A549 (cell line): ENCODE results near the gene ROBO1. TPM values are rescaled to one million over a fixed set of nuclear protein-coding genes. Genes with fewer than 3 reads are reported as not detected.

Experiments
- ATAC-seq, 2 experiments: fragments of 200-7000 bp in 1 of 2; fragments of >200 bp in 1 of 2; cut with Nextera tagmentation in 1 of 2; cut with Tn5 transposase in 1 of 2; 3 replicates each; pipeline versions ENCODE4 v1.8.0 to v1.9.1; 2018 to 2020; ENCODE audit warnings: mild to moderate bottlenecking in 1 of 2, moderate library complexity in 1 of 2
- CTCF ChIA-PET: fragments of 300-600 bp; sonication (Branson Sonifier 250); formaldehyde crosslinking; extraction: SDS; loops from one replicate; lab custom pipeline; 2021; ENCODE audit warnings: antibody characterized with exemption, inconsistent platforms; lab: Yijun Ruan, JAX
- POLR2A ChIA-PET: fragments of 350-600 bp; formaldehyde crosslinking; extraction: SDS; loops from one replicate; lab custom pipeline; 2021; ENCODE audit warnings: antibody characterized with exemption, inconsistent platforms; lab: Yijun Ruan, JAX
- DNase-seq, 2 experiments: peaks; one replicate each; pipeline versions ENCODE4 v3.0.0 to v3.0.0-alpha.2; 2011 to 2016; ENCODE audit warnings: low read depth in 1 of 2, low spot score in 1 of 2
- FAIRE-seq: peaks from 2 replicates; lab custom pipeline; 2011; peaks lifted over from hg19 to GRCh38; lab: Jason Lieb, UNC
- H3K27ac ChIP-seq, 2 experiments: fragments of >200 bp; sonication (Bioruptor Twin); formaldehyde crosslinking; 3 replicates each; pipeline ENCODE4 v1.5.1; 2016 to 2017
- H3K4me1 ChIP-seq: fragments of >200 bp; sonication (Bioruptor Twin); formaldehyde crosslinking; 3 replicates; pipeline ENCODE4 v1.6.1; 2016
- H3K4me2 ChIP-seq: fragments of >200 bp; sonication (Bioruptor Twin); formaldehyde crosslinking; 3 replicates; pipeline ENCODE4 v1.6.1; 2016
- H3K4me3 ChIP-seq: fragments of >200 bp; sonication (Bioruptor Twin); formaldehyde crosslinking; 3 replicates; pipeline ENCODE4 v1.5.1; 2016
- H3K9me3 ChIP-seq: fragments of >200 bp; sonication (Bioruptor Twin); formaldehyde crosslinking; 3 replicates; pipeline ENCODE4 v1.6.1; 2016
- BHLHE40 ChIP-seq: IDR thresholded peaks from 2 replicates; pipeline ENCODE4 v1.6.1; 2012; ENCODE audit warnings: low read depth, low read length, inconsistent platforms
- CHD4 ChIP-seq: fragments of 200-600 bp; sonication (generic); IDR thresholded peaks from 2 replicates; pipeline ENCODE4 v1.6.1; 2016; ENCODE audit warnings: antibody characterized with exemption, mild to moderate bottlenecking, borderline replicate concordance
- CTCF ChIP-seq: fragments of >200 bp; sonication (Bioruptor Twin); formaldehyde crosslinking; IDR thresholded peaks from 3 replicates; pipeline ENCODE4 v1.5.1; 2016
- E2F6 ChIP-seq: IDR thresholded peaks from 2 replicates; pipeline ENCODE4 v1.6.1; 2012; ENCODE audit warnings: low read depth, borderline replicate concordance
- EHF ChIP-seq: fragments of 250-450 bp; sonication (Bioruptor Pico); IDR thresholded peaks from 2 replicates; pipeline ENCODE4 v1.5.0; 2020; ENCODE audit warnings: mild to moderate bottlenecking
- EHMT2 ChIP-seq: fragments of 200-600 bp; sonication (generic); IDR thresholded peaks from 2 replicates; pipeline ENCODE4 v1.6.1; 2016; ENCODE audit warnings: antibody characterized with exemption, low read depth, mild to moderate bottlenecking, moderate library complexity
- FOSB ChIP-seq: fragments of 250-450 bp; sonication (Bioruptor Pico); IDR thresholded peaks from 2 replicates; pipeline ENCODE4 v1.5.0; 2020; ENCODE audit warnings: mild to moderate bottlenecking, moderate library complexity
- FOSL2 ChIP-seq, 2 experiments: fragments of 450-650 bp in 1 of 2; fragments of >200 bp in 1 of 2; sonication (Bioruptor Twin) in 1 of 2; formaldehyde crosslinking; IDR thresholded peaks; 2 replicates each; pipeline versions ENCODE4 v1.5.0 to v1.6.1; 2016 to 2020; ENCODE audit warnings: mild to moderate bottlenecking in 1 of 2, moderate library complexity in 1 of 2
- HOXB5 ChIP-seq: fragments of 250-450 bp; sonication (Bioruptor Pico); IDR thresholded peaks from 2 replicates; pipeline ENCODE4 v1.5.0; 2020; ENCODE audit warnings: mild to moderate bottlenecking, moderate library complexity
- KDM1A ChIP-seq: fragments of 200-600 bp; sonication (generic); IDR thresholded peaks from 2 replicates; pipeline ENCODE4 v1.6.1; 2016; ENCODE audit warnings: low read depth, mild to moderate bottlenecking
- KDM5A ChIP-seq: fragments of 200-600 bp; sonication (generic); IDR thresholded peaks from 2 replicates; pipeline ENCODE4 v1.6.1; 2016; ENCODE audit warnings: antibody characterized with exemption, mild to moderate bottlenecking
- MAX ChIP-seq: IDR thresholded peaks from 2 replicates; pipeline ENCODE4 v1.6.1; 2012
- NFE2L2 ChIP-seq: fragments of 150-350 bp; conservative IDR thresholded peaks from 2 replicates; pipeline ENCODE4 v1.6.1; 2014; ENCODE audit warnings: low read length
- NR3C1 ChIP-seq: fragments of >200 bp; sonication (Bioruptor Twin); formaldehyde crosslinking; IDR thresholded peaks from 3 replicates; pipeline ENCODE4 v1.6.1; 2017
- PBX3 ChIP-seq: IDR thresholded peaks from 2 replicates; pipeline ENCODE4 v1.6.1; 2012
- PHF8 ChIP-seq: fragments of 200-600 bp; sonication (generic); IDR thresholded peaks from 2 replicates; pipeline ENCODE4 v1.6.1; 2016; ENCODE audit warnings: low read depth, mild to moderate bottlenecking, antibody characterized with exemption, moderate library complexity, borderline replicate concordance
- POLR2A ChIP-seq: IDR thresholded peaks from 2 replicates; pipeline ENCODE4 v1.6.1; 2012; ENCODE audit warnings: mild to moderate bottlenecking, low read length
- RCOR1 ChIP-seq: fragments of 150-350 bp; IDR thresholded peaks from 2 replicates; pipeline ENCODE4 v1.6.1; 2014; ENCODE audit warnings: antibody characterized with exemption, low read length, low read depth
- REST ChIP-seq: fragments of 200-600 bp; sonication (generic); IDR thresholded peaks from 2 replicates; pipeline ENCODE4 v1.6.1; 2016; ENCODE audit warnings: antibody characterized with exemption, mild to moderate bottlenecking, moderate library complexity
- SREBF2 ChIP-seq: fragments of 450-650 bp; IDR thresholded peaks from 2 replicates; pipeline ENCODE4 v1.6.1; 2014; ENCODE audit warnings: mild to moderate bottlenecking, moderate library complexity
- ZC3H11A ChIP-seq: fragments of 450-650 bp; IDR thresholded peaks from 2 replicates; pipeline ENCODE4 v1.6.1; 2014; ENCODE audit warnings: antibody characterized with exemption, mild to moderate bottlenecking
- ZFP36 ChIP-seq: fragments of 450-650 bp; IDR thresholded peaks from 2 replicates; pipeline ENCODE4 v1.6.1; 2014; ENCODE audit warnings: borderline replicate concordance; ENCODE audit not compliant: partially characterized antibody
- ZNF302 ChIP-seq: fragments of 250-450 bp; sonication (Bioruptor Pico); IDR thresholded peaks from 2 replicates; pipeline ENCODE4 v1.9.0; 2021; ENCODE audit warnings: inconsistent platforms, mild to moderate bottlenecking, moderate library complexity
- ZSCAN20 ChIP-seq: fragments of 250-450 bp; sonication (Bioruptor Pico); IDR thresholded peaks from 2 replicates; pipeline ENCODE4 v1.8.0; 2022; ENCODE audit warnings: mild to moderate bottlenecking, moderate library complexity
- WGBS: methylation state at CpG from one replicate; pipeline ENCODE4 v1.1.6; 2017; ENCODE audit errors: missing lambda C conversion rate; 5-methylcytosine and 5-hydroxymethylcytosine counted together
- polyA plus RNA-seq, 4 experiments: library from polyadenylated mRNA; depleted of rRNA in 3 of 4; stranded (reverse); fragments of >200 nt; fragmentation: RNase III in 1 of 4; extraction: RNeasy Plus Mini Kit Qiagen cat#74134 plus additional on column Dnase treatment in 1 of 4; gene quantifications; 2 replicates in 3 of 4; 3 replicates in 1 of 4; pipeline ENCODE4 v1.2.3, GENCODE V29; 2011 to 2017

ROBO1 gene
- polyA plus RNA-seq, 2 of the 4 experiments (the other 2 are of a cell fraction), result 25.3 to 35.6 TPM

- no peak for TF ChIP-seq POLR2A
- TF ChIP-seq BHLHE40, result no peak
- no peak for TF ChIP-seq KDM1A
- no peak for TF ChIP-seq PHF8
- no peak for TF ChIP-seq EHMT2
- no peak for TF ChIP-seq FOSL2 (IDR thresholded peaks at IDR 0.05)
- TF ChIP-seq FOSL2 (CRISPR knock-in tag; IDR thresholded peaks at IDR 0.05), result no peak
- TF ChIP-seq NR3C1, result no peak
- no peak for TF ChIP-seq FOSB (CRISPR knock-in tag)
Measured at GRCh38 chr3:79516795-79517194, 251.0 kb downstream of the ROBO1 start (continued).

- ATAC-seq (no peak), FAIRE-seq (no peak), DNase-seq (no peak)
- Histone ChIP-seq H3K27ac (no peak overlapping the region), H3K9me3 (no peaks in the 10 kb centered on the region), H3K4me1 (no peaks in the 10 kb centered on the region), H3K4me2 (no peak overlapping the region), H3K4me3 (no peak overlapping the region)
- POLR2A ChIA-PET, result no interaction called here
- WGBS, result 16% methylated on average over 4 of the region's 4 CpGs
- no peak for TF ChIP-seq FOSL2 (IDR thresholded peaks at IDR 0.05)
- no peak for TF ChIP-seq FOSL2 (CRISPR knock-in tag; IDR thresholded peaks at IDR 0.05)
- no peak for TF ChIP-seq CTCF
- no peak for TF ChIP-seq EHF (CRISPR knock-in tag)
- TF ChIP-seq REST, result no peak
- TF ChIP-seq HOXB5, result no peak
- no peak for TF ChIP-seq ZFP36
- no peak for TF ChIP-seq RCOR1
- TF ChIP-seq PBX3, result no peak
- no peak for TF ChIP-seq ZNF302 (CRISPR knock-in tag)
- TF ChIP-seq KDM1A, result no peak
- TF ChIP-seq KDM5A, result no peak
- no peak for TF ChIP-seq FOSB (CRISPR knock-in tag)
- no peak for TF ChIP-seq CHD4
- TF ChIP-seq ZC3H11A, result no peak
- TF ChIP-seq NFE2L2, result no peak
- no peak for TF ChIP-seq E2F6
- TF ChIP-seq MAX, result no peak
- TF ChIP-seq SREBF2, result no peak
- no peak for TF ChIP-seq ZSCAN20 (CRISPR knock-in tag)
- CTCF ChIA-PET, result interaction anchor here (1.0 kb wide), 1 partner anchor 13 kb away, joined by 3 read pairs; no protein-coding TSS in a partner anchor
Measured at GRCh38 chr3:79515072-79515471, 252.7 kb downstream of the ROBO1 start.
